A549 (cell line): ENCODE results near the gene RGP1. TPM values are rescaled to one million over a fixed set of nuclear protein-coding genes. Genes with fewer than 3 reads are reported as not detected.

Experiments used
- ATAC-seq, 2 experiments: fragments of 200-7000 bp in 1 of 2; fragments of >200 bp in 1 of 2; cut with Nextera tagmentation in 1 of 2; cut with Tn5 transposase in 1 of 2; 3 replicates each; pipeline versions ENCODE4 v1.8.0 to v1.9.1; 2018 to 2020; ENCODE audit warnings: mild to moderate bottlenecking in 1 of 2, moderate library complexity in 1 of 2
- CTCF ChIA-PET: fragments of 300-600 bp; sonication (Branson Sonifier 250); formaldehyde crosslinking; extraction: SDS; loops from one replicate; lab custom pipeline; 2021; ENCODE audit warnings: antibody characterized with exemption, inconsistent platforms; lab: Yijun Ruan, JAX
- POLR2A ChIA-PET: fragments of 350-600 bp; formaldehyde crosslinking; extraction: SDS; loops from one replicate; lab custom pipeline; 2021; ENCODE audit warnings: antibody characterized with exemption, inconsistent platforms; lab: Yijun Ruan, JAX
- DNase-seq, 2 experiments: peaks; one replicate each; pipeline versions ENCODE4 v3.0.0 to v3.0.0-alpha.2; 2011 to 2016; ENCODE audit warnings: low read depth in 1 of 2, low spot score in 1 of 2
- FAIRE-seq: peaks from 2 replicates; lab custom pipeline; 2011; peaks lifted over from hg19 to GRCh38; lab: Jason Lieb, UNC
- H3K27ac ChIP-seq, 2 experiments: fragments of >200 bp; sonication (Bioruptor Twin); formaldehyde crosslinking; 3 replicates each; pipeline ENCODE4 v1.5.1; 2016 to 2017
- H3K4me1 ChIP-seq: fragments of >200 bp; sonication (Bioruptor Twin); formaldehyde crosslinking; 3 replicates; pipeline ENCODE4 v1.6.1; 2016
- H3K4me2 ChIP-seq: fragments of >200 bp; sonication (Bioruptor Twin); formaldehyde crosslinking; 3 replicates; pipeline ENCODE4 v1.6.1; 2016
- H3K4me3 ChIP-seq: fragments of >200 bp; sonication (Bioruptor Twin); formaldehyde crosslinking; 3 replicates; pipeline ENCODE4 v1.5.1; 2016
- H3K9me3 ChIP-seq: fragments of >200 bp; sonication (Bioruptor Twin); formaldehyde crosslinking; 3 replicates; pipeline ENCODE4 v1.6.1; 2016
- ATOH8 ChIP-seq: fragments of 250-450 bp; sonication (Bioruptor Pico); IDR thresholded peaks from 2 replicates; pipeline ENCODE4 v1.5.0; 2020; ENCODE audit warnings: low read depth, mild to moderate bottlenecking, moderate library complexity
- BCL3 ChIP-seq: fragments of >200 bp; sonication (Bioruptor Twin); formaldehyde crosslinking; IDR thresholded peaks from 3 replicates; pipeline ENCODE4 v1.6.1; 2016
- CBX8 ChIP-seq: fragments of 200-600 bp; sonication (generic); IDR thresholded peaks from 2 replicates; pipeline ENCODE4 v1.6.1; 2016
- FOSL2 ChIP-seq, 2 experiments: fragments of 450-650 bp in 1 of 2; fragments of >200 bp in 1 of 2; sonication (Bioruptor Twin) in 1 of 2; formaldehyde crosslinking; IDR thresholded peaks; 2 replicates each; pipeline versions ENCODE4 v1.5.0 to v1.6.1; 2016 to 2020; ENCODE audit warnings: mild to moderate bottlenecking in 1 of 2, moderate library complexity in 1 of 2
- HDAC2 ChIP-seq: fragments of 200-600 bp; sonication (generic); IDR thresholded peaks from 2 replicates; pipeline ENCODE4 v1.6.1; 2016
- HOXA7 ChIP-seq: fragments of 250-450 bp; sonication (Bioruptor Pico); IDR thresholded peaks from 2 replicates; pipeline ENCODE4 v1.5.0; 2020; ENCODE audit warnings: mild to moderate bottlenecking, moderate library complexity
- HOXB13 ChIP-seq: fragments of 250-450 bp; sonication (Bioruptor Pico); IDR thresholded peaks from 2 replicates; pipeline ENCODE4 v1.5.0; 2020; ENCODE audit warnings: low read depth, mild to moderate bottlenecking, moderate library complexity
- HOXB5 ChIP-seq: fragments of 250-450 bp; sonication (Bioruptor Pico); IDR thresholded peaks from 2 replicates; pipeline ENCODE4 v1.5.0; 2020; ENCODE audit warnings: mild to moderate bottlenecking, moderate library complexity
- KDM1A ChIP-seq: fragments of 200-600 bp; sonication (generic); IDR thresholded peaks from 2 replicates; pipeline ENCODE4 v1.6.1; 2016; ENCODE audit warnings: low read depth, mild to moderate bottlenecking
- KDM5A ChIP-seq: fragments of 200-600 bp; sonication (generic); IDR thresholded peaks from 2 replicates; pipeline ENCODE4 v1.6.1; 2016; ENCODE audit warnings: antibody characterized with exemption, mild to moderate bottlenecking
- MAFK ChIP-seq: fragments of 450-650 bp; IDR thresholded peaks from 2 replicates; pipeline ENCODE4 v1.6.1; 2014; ENCODE audit not compliant: partially characterized antibody
- MAZ ChIP-seq: fragments of 150-350 bp; IDR thresholded peaks from 2 replicates; pipeline ENCODE4 v1.6.1; 2014; ENCODE audit warnings: antibody characterized with exemption, low read depth, low read length, borderline replicate concordance
- PHF8 ChIP-seq: fragments of 200-600 bp; sonication (generic); IDR thresholded peaks from 2 replicates; pipeline ENCODE4 v1.6.1; 2016; ENCODE audit warnings: low read depth, mild to moderate bottlenecking, antibody characterized with exemption, moderate library complexity, borderline replicate concordance
- RAD21 ChIP-seq, 2 experiments: fragments of >200 bp in 1 of 2; sonication (Bioruptor Twin) in 1 of 2; formaldehyde crosslinking in 1 of 2; IDR thresholded peaks in 1 of 2; conservative IDR thresholded peaks in 1 of 2; 2 replicates in 1 of 2; 3 replicates in 1 of 2; pipeline ENCODE4 v1.6.1; 2012 to 2018; ENCODE audit warnings: inconsistent platforms in 1 of 2
- REST ChIP-seq: fragments of 200-600 bp; sonication (generic); IDR thresholded peaks from 2 replicates; pipeline ENCODE4 v1.6.1; 2016; ENCODE audit warnings: antibody characterized with exemption, mild to moderate bottlenecking, moderate library complexity
- SMC3 ChIP-seq: fragments of >200 bp; sonication (Bioruptor Twin); formaldehyde crosslinking; IDR thresholded peaks from 3 replicates; pipeline ENCODE4 v1.6.1; 2018; ENCODE audit warnings: inconsistent platforms
- TFCP2L1 ChIP-seq: fragments of 250-450 bp; sonication (Bioruptor Pico); IDR thresholded peaks from 2 replicates; pipeline ENCODE4 v1.5.0; 2021; ENCODE audit warnings: mild to moderate bottlenecking
- ZC3H11A ChIP-seq: fragments of 450-650 bp; IDR thresholded peaks from 2 replicates; pipeline ENCODE4 v1.6.1; 2014; ENCODE audit warnings: antibody characterized with exemption, mild to moderate bottlenecking
- ZFP36 ChIP-seq: fragments of 450-650 bp; IDR thresholded peaks from 2 replicates; pipeline ENCODE4 v1.6.1; 2014; ENCODE audit warnings: borderline replicate concordance; ENCODE audit not compliant: partially characterized antibody
- WGBS: methylation state at CpG from one replicate; pipeline ENCODE4 v1.1.6; 2017; ENCODE audit errors: missing lambda C conversion rate; 5-methylcytosine and 5-hydroxymethylcytosine counted together
- polyA plus RNA-seq, 4 experiments: library from polyadenylated mRNA; depleted of rRNA in 3 of 4; stranded (reverse); fragments of >200 nt; fragmentation: RNase III in 1 of 4; extraction: RNeasy Plus Mini Kit Qiagen cat#74134 plus additional on column Dnase treatment in 1 of 4; gene quantifications; 2 replicates in 3 of 4; 3 replicates in 1 of 4; pipeline ENCODE4 v1.2.3, GENCODE V29; 2011 to 2017

RGP1 gene
- polyA plus RNA-seq, 2 of the 4 experiments (the other 2 are of a cell fraction): 16.1 to 16.6 TPM

GRCh38 chr9:35714579-35715252 is 34.4 kb upstream of the RGP1 start:
- Histone ChIP-seq H3K4me1 (no peaks in the 10 kb centered on the region), H3K27ac (no peak overlapping the region), H3K4me2 (no peak overlapping the region), H3K4me3 (no peak overlapping the region), H3K9me3 (no peaks in the 10 kb centered on the region)
- TF ChIP-seq BCL3: no peak
- TF ChIP-seq HOXA7: no peak
- TF ChIP-seq HOXB5 (CRISPR knock-in tag): no peak
- TF ChIP-seq HOXB13 (CRISPR knock-in tag): no peak
- ATAC-seq: no peak
- ChIA-PET CTCF (interaction anchor here (1.1 to 32.5 kb wide), 6 partner anchors 3 to 54 kb away, joined by 4 to 758 read pairs (median 6); partner anchors contain the start of genes CREB3, TLN1 and TPM2), POLR2A (interaction anchor here (0.6 to 1.2 kb wide), 4 partner anchors 13 to 1861 kb away, joined by 3 to 5 read pairs (median 4); partner anchors contain the start of genes ARHGEF39, CREB3 and TLN1)
- no peak for FAIRE-seq
- no peak for DNase-seq
- WGBS: 95% methylated on average over 13 of the region's 13 CpGs

GRCh38 chr9:35716230-35716629 is 32.9 kb upstream of the RGP1 start:
- no peak for FAIRE-seq
- CTCF ChIA-PET: interaction anchor here (2.4 to 32.5 kb wide), 3 partner anchors 2 to 56 kb away, joined by 7 to 758 read pairs (median 758); partner anchors contain the start of genes CREB3, TLN1 and TPM2
- DNase-seq: peak in 1 of 2 experiments; percentile 37
- no peak overlapping the region for H3K4me3 ChIP-seq
- POLR2A ChIA-PET: interaction anchor here (0.9 to 1.2 kb wide), 2 partner anchors 16 to 20 kb away, joined by 3 to 4 read pairs; partner anchors contain the start of gene CREB3
- H3K27ac ChIP-seq: no peak overlapping the region
- TF ChIP-seq RAD21 (conservative IDR thresholded peaks at IDR 0.05 in 1 of 2, IDR thresholded peaks at IDR 0.05 in 1 of 2) (peak in 1 of 2 experiments; percentile 17; a peak in 1 of 5 replicates), HOXB5 (CRISPR knock-in tag) (no peak)
- H3K9me3 ChIP-seq: no peaks in the 10 kb centered on the region
- WGBS: 100% methylated on average over 3 of the region's 4 CpGs
- ATAC-seq: peak; percentile 51 to 64; a peak in 4 of 6 replicates
- no peaks in the 10 kb centered on the region for H3K4me1 ChIP-seq
- no peak overlapping the region for H3K4me2 ChIP-seq

- WGBS: 90% methylated on average over 14 of the region's 14 CpGs
- ATAC-seq (no peak), FAIRE-seq (no peak), DNase-seq (no peak)
- ChIA-PET CTCF (interaction anchor here (0.6 to 32.5 kb wide), 6 partner anchors 1 to 68 kb away, joined by 4 to 758 read pairs (median 8); partner anchors contain the start of genes ARHGEF39, CREB3, TLN1 and TPM2), POLR2A (interaction anchor here (0.8 to 0.9 kb wide), 2 partner anchors 15 to 52 kb away, joined by 3 read pairs; partner anchors contain the start of genes ARHGEF39 and CREB3)
- H3K9me3 ChIP-seq: no peaks in the 10 kb centered on the region
- no peak for TF ChIP-seq HOXB13 (CRISPR knock-in tag)
- TF ChIP-seq FOSL2 (IDR thresholded peaks at IDR 0.05): no peak
- no peak for TF ChIP-seq FOSL2 (CRISPR knock-in tag; IDR thresholded peaks at IDR 0.05)
- no peak for TF ChIP-seq PHF8
- TF ChIP-seq CBX8: no peak
- no peak for TF ChIP-seq MAFK
- no peak overlapping the region for H3K4me3 ChIP-seq
- H3K27ac ChIP-seq: no peak overlapping the region
- no peaks in the 10 kb centered on the region for H3K4me1 ChIP-seq
- H3K4me2 ChIP-seq: no peak overlapping the region
Measured at GRCh38 chr9:35717132-35717870, 31.8 kb upstream of the RGP1 start.

- ChIA-PET CTCF (interaction anchor here (1.4 to 32.5 kb wide), 5 partner anchors 1 to 58 kb away, joined by 4 to 758 read pairs (median 8); partner anchors contain the start of genes ARHGEF39, CREB3, TLN1 and TPM2), POLR2A (no interaction called here)
- H3K4me1 ChIP-seq: no peaks in the 10 kb centered on the region
- 91% methylated on average over 15 of the region's 15 CpGs for WGBS
- H3K9me3 ChIP-seq: no peaks in the 10 kb centered on the region
- FAIRE-seq: no peak
- no peak for ATAC-seq
- H3K27ac ChIP-seq: no peak overlapping the region
- no peak for DNase-seq
- no peak overlapping the region for H3K4me3 ChIP-seq
- H3K4me2 ChIP-seq: no peak overlapping the region
- TF ChIP-seq MAZ: no peak
- TF ChIP-seq KDM1A: no peak
- no peak for TF ChIP-seq ZC3H11A
- TF ChIP-seq KDM5A: no peak
- no peak for TF ChIP-seq HDAC2
- no peak for TF ChIP-seq ATOH8
- no peak for TF ChIP-seq SMC3
- TF ChIP-seq TFCP2L1 (CRISPR knock-in tag): no peak
- TF ChIP-seq ZFP36: no peak
- TF ChIP-seq REST: no peak
Measured at GRCh38 chr9:35718721-35719511, 30.2 kb upstream of the RGP1 start.
